Activated T-helper 1 cell treated with anti-CD3 and anti-CD28 coated beads, Interleukin-12 subunit alpha, Interleukin-12 subunit beta, Interleukin-2, Interleukin-4 antibody, amounts not matched to agents 30 ng/mL and 10 ng/mL and 1 ng/mL, durations not matched to agents 14 hours and 24 hours and 36 hours (primary cell): ENCODE data around the gene METRN. TPM values are rescaled to one million over a fixed set of nuclear protein-coding genes. Genes with fewer than 3 reads are reported as not detected.
A peak's percentile ranks its signal among the peaks of the same experiment; 100 is the strongest.

ENCODE experiments used
- DNase-seq: peaks from one replicate; pipeline ENCODE4 v3.0.0; 2021; ENCODE audit warnings: low spot score
- H3K27ac Mint-ChIP-seq: one replicate; pipeline ENCODE4 v1.8.0; 2021; ENCODE audit warnings: mild to moderate bottlenecking, mixed read lengths
- H3K27me3 Mint-ChIP-seq: one replicate; pipeline ENCODE4 v1.8.0; 2022; ENCODE audit warnings: mild to moderate bottlenecking, moderate library complexity, mixed read lengths; ENCODE audit not compliant: insufficient read depth
- H3K36me3 Mint-ChIP-seq: one replicate; pipeline ENCODE4 v1.8.0; 2021; ENCODE audit warnings: low read depth, mixed read lengths
- H3K4me1 Mint-ChIP-seq: one replicate; pipeline ENCODE4 v1.8.0; 2021; ENCODE audit warnings: low read depth, mixed read lengths
- H3K4me3 Mint-ChIP-seq: one replicate; pipeline ENCODE4 v1.8.0; 2021; ENCODE audit warnings: mild to moderate bottlenecking, moderate library complexity, mixed read lengths
- H3K9me3 Mint-ChIP-seq: one replicate; pipeline ENCODE4 v1.8.0; 2021; ENCODE audit warnings: mixed read lengths
- intact Hi-C: fragments of 100-400 bp; cut with micrococcal nuclease; formaldehyde crosslinking; loops from one replicate; pipeline ENCODE4 v1.15.1; 2024
- total RNA-seq: library from RNA; stranded (reverse); gene quantifications from 2 replicates; pipeline ENCODE4 v1.2.3, GENCODE V29; 2022

The METRN gene
- total RNA-seq, 1 donor from 2014 or later: 21.8 TPM

- DNase-seq: no peak
- Mint-ChIP-seq H3K4me3 (peak overlapping the region; percentile 83), H3K4me1 (peaks cover 5% of the 10 kb centered on the region), H3K36me3 (peaks cover 12% of the 10 kb centered on the region), H3K27me3 (no peaks in the 10 kb centered on the region), H3K9me3 (no peaks in the 10 kb centered on the region), H3K27ac (no peak overlapping the region)
- intact Hi-C loops: loop anchor here (1.0 kb wide), 2 partner anchors 14 to 34 kb away; partner anchors contain the start of gene METRN
These were observed 33.8 kb upstream of the METRN start for GRCh38 chr16:680967-681745.

GRCh38 chr16:681746-682427, 33.0 kb upstream of the METRN start:
- DNase-seq: no peak
- peaks cover 12% of the 10 kb centered on the region for H3K36me3 Mint-ChIP-seq
- peaks cover 5% of the 10 kb centered on the region for H3K4me1 Mint-ChIP-seq
- no peak overlapping the region for H3K27ac Mint-ChIP-seq
- H3K4me3 Mint-ChIP-seq: peak overlapping the region; percentile 83
- intact Hi-C loops: no loop called here
- no peaks in the 10 kb centered on the region for H3K27me3 Mint-ChIP-seq
- no peaks in the 10 kb centered on the region for H3K9me3 Mint-ChIP-seq

GRCh38 chr16:682493-683395, 32.2 kb upstream of the METRN start:
- Mint-ChIP-seq H3K36me3 (peaks cover 12% of the 10 kb centered on the region), H3K4me3 (peak overlapping the region; percentile 83), H3K9me3 (no peaks in the 10 kb centered on the region), H3K27ac (peak overlapping the region; percentile 74), H3K4me1 (peaks cover 5% of the 10 kb centered on the region), H3K27me3 (no peaks in the 10 kb centered on the region)
- DNase-seq: no peak
- intact Hi-C loops: no loop called here

GRCh38 chr16:683396-684070, 31.4 kb upstream of the METRN start:
- no peaks in the 10 kb centered on the region for H3K27me3 Mint-ChIP-seq
- intact Hi-C loops: loop anchor here (1.0 kb wide), 3 partner anchors 34 to 124 kb away; partner anchors contain the start of genes METTL26 and WDR90
- no peaks in the 10 kb centered on the region for H3K9me3 Mint-ChIP-seq
- H3K4me3 Mint-ChIP-seq: peak overlapping the region; percentile 83
- H3K4me1 Mint-ChIP-seq: peaks cover 5% of the 10 kb centered on the region
- H3K27ac Mint-ChIP-seq: peak overlapping the region; percentile 48
- DNase-seq: no peak
- peaks cover 12% of the 10 kb centered on the region for H3K36me3 Mint-ChIP-seq

- no peaks in the 10 kb centered on the region for H3K27me3 Mint-ChIP-seq
- intact Hi-C loops: loop anchor here (1.0 kb wide), 3 partner anchors 35 to 123 kb away; partner anchors contain the start of genes METTL26 and WDR90
- peaks cover 12% of the 10 kb centered on the region for H3K36me3 Mint-ChIP-seq
- H3K27ac Mint-ChIP-seq: peak within 1 kb of the TSS; percentile 58
- H3K4me3 Mint-ChIP-seq: peak within 1 kb of the TSS; percentile 83
- H3K4me1 Mint-ChIP-seq: peaks cover 5% of the 10 kb centered on the region
- peak; percentile 97 for DNase-seq
- no peaks in the 10 kb centered on the region for H3K9me3 Mint-ChIP-seq
These were observed 30.7 kb upstream of the METRN start, which contains the start of gene JMJD8 for GRCh38 chr16:684071-684794. Gene JMJD8, minus strand, starts transcription at chr16:684334. Its CDS starts 15 bp downstream, at chr16:684319.

- no peak for DNase-seq
- intact Hi-C loops: loop anchor here (1.0 kb wide), 3 partner anchors 36 to 122 kb away; partner anchors contain the start of genes METTL26 and WDR90
- Mint-ChIP-seq H3K4me1 (peaks cover 9% of the 10 kb centered on the region), H3K27me3 (no peaks in the 10 kb centered on the region), H3K9me3 (no peaks in the 10 kb centered on the region), H3K27ac (no peak overlapping the region), H3K4me3 (no peak overlapping the region), H3K36me3 (peaks cover 12% of the 10 kb centered on the region)
These were observed 29.8 kb upstream of the METRN start for GRCh38 chr16:684961-685696.

GRCh38 chr16:685967-686366, 29.0 kb upstream of the METRN start:
- H3K4me1 Mint-ChIP-seq: peaks cover 14% of the 10 kb centered on the region
- H3K9me3 Mint-ChIP-seq: no peaks in the 10 kb centered on the region
- intact Hi-C loops: no loop called here
- no peak for DNase-seq
- H3K36me3 Mint-ChIP-seq: peaks cover 14% of the 10 kb centered on the region
- H3K4me3 Mint-ChIP-seq: peak overlapping the region; percentile 37
- no peak overlapping the region for H3K27ac Mint-ChIP-seq
- no peaks in the 10 kb centered on the region for H3K27me3 Mint-ChIP-seq

GRCh38 chr16:686459-687260, 28.3 kb upstream of the METRN start:
- no peak overlapping the region for H3K27ac Mint-ChIP-seq

GRCh38 chr16:687499-687898, 27.4 kb upstream of the METRN start:
- DNase-seq: no peak
- peaks cover 14% of the 10 kb centered on the region for H3K4me1 Mint-ChIP-seq
- intact Hi-C loops: no loop called here
- H3K4me3 Mint-ChIP-seq: no peak overlapping the region
- peaks cover 5% of the 10 kb centered on the region for H3K36me3 Mint-ChIP-seq
- peaks cover 7% of the 10 kb centered on the region for H3K27me3 Mint-ChIP-seq
- no peak overlapping the region for H3K27ac Mint-ChIP-seq
- H3K9me3 Mint-ChIP-seq: no peaks in the 10 kb centered on the region

More at GRCh38 chr16:686459-687260, 28.3 kb upstream of the METRN start:
- DNase-seq: no peak
- no peaks in the 10 kb centered on the region for H3K9me3 Mint-ChIP-seq
- peaks cover 10% of the 10 kb centered on the region for H3K36me3 Mint-ChIP-seq
- peaks cover 16% of the 10 kb centered on the region for H3K4me1 Mint-ChIP-seq
- intact Hi-C loops: no loop called here
- H3K4me3 Mint-ChIP-seq: no peak overlapping the region
- H3K27me3 Mint-ChIP-seq: peaks cover under 1% of the 10 kb centered on the region

- H3K9me3 Mint-ChIP-seq: no peaks in the 10 kb centered on the region
- H3K27ac Mint-ChIP-seq: peak overlapping the region; percentile 66
- peak overlapping the region; percentile 82 for H3K4me3 Mint-ChIP-seq
- intact Hi-C loops: no loop called here
- peaks cover 10% of the 10 kb centered on the region for H3K4me1 Mint-ChIP-seq
- H3K27me3 Mint-ChIP-seq: peaks cover 9% of the 10 kb centered on the region
- no peak for DNase-seq
- peaks cover 3% of the 10 kb centered on the region for H3K36me3 Mint-ChIP-seq
These were observed 25.6 kb upstream of the METRN start for GRCh38 chr16:689175-689897.
